Measurements from ENCODE around the gene FOXC2. TPM values are rescaled to one million over a fixed set of nuclear protein-coding genes. Genes with fewer than 3 reads are reported as not detected.

The FOXC2 gene
- total RNA-seq: 0.09 TPM
- polyA plus RNA-seq: 1.2 TPM
- long read RNA-seq, donor 1: 0 reads
- long read RNA-seq, donor 2: 0 reads
- long read RNA-seq, donor 3, partial matches to known transcripts: 0 of 1 reads
- long read RNA-seq, donor 3, other reads (novel, unspliced or antisense): 0 of 1 reads
- long read RNA-seq, donor 4: 0 reads
- long read RNA-seq, donor 5, transcript FOXC2-201 (1 exons, 2,478 nt): major isoform, 8 of 11 reads
- long read RNA-seq, donor 5, partial matches to known transcripts: 0 of 11 reads
- long read RNA-seq, donor 5, other reads (novel, unspliced or antisense): 0 of 11 reads
- long read RNA-seq, donor 6: 0 reads
- long read RNA-seq, donor 7: 0 reads
- long read RNA-seq, donor 8: 0 reads
- long read RNA-seq, donor 9, partial matches to known transcripts: 0 of 1 reads
- long read RNA-seq, donor 9, other reads (novel, unspliced or antisense): 0 of 1 reads
- long read RNA-seq, donor 10: 0 reads

GRCh38 chr16:86566601-86566965, at the start of gene FOXC2:
Gene FOXC2 (plus strand): TSS chr16:86566829. CDS start chr16:86567336, 507 bp downstream.
- Histone ChIP-seq H3K27me3 (ENCODE audit: control insufficient read depth in 2 of 2, insufficient read depth in 1 of 2, low read length in 1 of 2) (peaks cover 82 to 88% of the 10 kb centered on the region in 2 donors), H3K4me3 (ENCODE audit: low read length in 2 of 2) (peak within 1 kb of the TSS in 1 of 2 donors; percentile 47), H3K27ac (ENCODE audit: low read depth in 1 of 2, low read length in 1 of 2) (no peak within 1 kb of the TSS), H3K36me3 (ENCODE audit: control insufficient read depth in 2 of 2, insufficient read depth in 2 of 2, low read length in 1 of 2) (no peaks in the 10 kb centered on the region), H3K4me1 (ENCODE audit: control insufficient read depth in 2 of 2, insufficient read depth in 2 of 2, low read length in 2 of 2) (peaks cover 6 to 10% of the 10 kb centered on the region in 2 donors), H3K9me3 (ENCODE audit: control insufficient read depth in 2 of 2, insufficient read depth in 1 of 2, low read length in 1 of 2) (no peaks in the 10 kb centered on the region)
- DNase-seq (ENCODE audit: low read depth in 6 of 9, low spot score in 9 of 9): peak; percentile 33 to 88 (median 64)
- WGBS: 2% methylated on average over 30 of the region's 30 CpGs

- H3K4me1 ChIP-seq (ENCODE audit: control insufficient read depth in 2 of 2, insufficient read depth in 2 of 2, low read length in 2 of 2): no peaks in the 10 kb centered on the region
- no peak for DNase-seq (ENCODE audit: low read depth in 6 of 9, low spot score in 9 of 9)
- peaks cover 0 to 8% of the 10 kb centered on the region in 2 donors for H3K9me3 ChIP-seq (ENCODE audit: control insufficient read depth in 2 of 2, insufficient read depth in 1 of 2, low read length in 1 of 2)
- H3K27me3 ChIP-seq (ENCODE audit: control insufficient read depth in 2 of 2, insufficient read depth in 1 of 2, low read length in 1 of 2): peaks cover 75 to 98% of the 10 kb centered on the region in 2 donors
- no peaks in the 10 kb centered on the region for H3K36me3 ChIP-seq (ENCODE audit: control insufficient read depth in 2 of 2, insufficient read depth in 2 of 2, low read length in 1 of 2)
- 42% methylated on average over 9 of the region's 9 CpGs for WGBS
- no peak overlapping the region for H3K27ac ChIP-seq (ENCODE audit: low read depth in 1 of 2, low read length in 1 of 2)
- no peak overlapping the region for H3K4me3 ChIP-seq (ENCODE audit: low read length in 2 of 2)
Measured at GRCh38 chr16:86517033-86517432, 49.6 kb upstream of the FOXC2 start.

GRCh38 chr16:86517652-86518258, 48.9 kb upstream of the FOXC2 start:
- peaks cover 72 to 93% of the 10 kb centered on the region in 2 donors for H3K27me3 ChIP-seq (ENCODE audit: control insufficient read depth in 2 of 2, insufficient read depth in 1 of 2, low read length in 1 of 2)
- no peaks in the 10 kb centered on the region for H3K4me1 ChIP-seq (ENCODE audit: control insufficient read depth in 2 of 2, insufficient read depth in 2 of 2, low read length in 2 of 2)
- no peak overlapping the region for H3K27ac ChIP-seq (ENCODE audit: low read depth in 1 of 2, low read length in 1 of 2)
- no peak for DNase-seq (ENCODE audit: low read depth in 6 of 9, low spot score in 9 of 9)
- WGBS: 27% methylated on average over 17 of the region's 17 CpGs
- no peak overlapping the region for H3K4me3 ChIP-seq (ENCODE audit: low read length in 2 of 2)
- no peaks in the 10 kb centered on the region for H3K36me3 ChIP-seq (ENCODE audit: control insufficient read depth in 2 of 2, insufficient read depth in 2 of 2, low read length in 1 of 2)
- H3K9me3 ChIP-seq (ENCODE audit: control insufficient read depth in 2 of 2, insufficient read depth in 1 of 2, low read length in 1 of 2): peaks cover 0 to 8% of the 10 kb centered on the region in 2 donors

- Histone ChIP-seq H3K27ac (ENCODE audit: low read depth in 1 of 2, low read length in 1 of 2) (no peak overlapping the region), H3K4me3 (ENCODE audit: low read length in 2 of 2) (no peak overlapping the region), H3K36me3 (ENCODE audit: control insufficient read depth in 2 of 2, insufficient read depth in 2 of 2, low read length in 1 of 2) (no peaks in the 10 kb centered on the region), H3K27me3 (ENCODE audit: control insufficient read depth in 2 of 2, insufficient read depth in 1 of 2, low read length in 1 of 2) (peaks cover 62 to 89% of the 10 kb centered on the region in 2 donors), H3K4me1 (ENCODE audit: control insufficient read depth in 2 of 2, insufficient read depth in 2 of 2, low read length in 2 of 2) (no peaks in the 10 kb centered on the region), H3K9me3 (ENCODE audit: control insufficient read depth in 2 of 2, insufficient read depth in 1 of 2, low read length in 1 of 2) (peaks cover 0 to 8% of the 10 kb centered on the region in 2 donors)
- 91% methylated on average over 16 of the region's 16 CpGs for whole genome bisulfite sequencing
- DNase-seq (ENCODE audit: low read depth in 6 of 9, low spot score in 9 of 9): no peak
Measured at GRCh38 chr16:86519007-86519648, 47.5 kb upstream of the FOXC2 start.

- H3K4me1 ChIP-seq (ENCODE audit: control insufficient read depth in 2 of 2, insufficient read depth in 2 of 2, low read length in 2 of 2): no peaks in the 10 kb centered on the region
- no peak overlapping the region for H3K4me3 ChIP-seq (ENCODE audit: low read length in 2 of 2)
- peak in 6 of 9 donors; percentile 6 to 50 (median 34) for DNase-seq (ENCODE audit: low read depth in 6 of 9, low spot score in 9 of 9)
- H3K27me3 ChIP-seq (ENCODE audit: control insufficient read depth in 2 of 2, insufficient read depth in 1 of 2, low read length in 1 of 2): peaks cover 57 to 83% of the 10 kb centered on the region in 2 donors
- peaks cover 0 to 8% of the 10 kb centered on the region in 2 donors for H3K9me3 ChIP-seq (ENCODE audit: control insufficient read depth in 2 of 2, insufficient read depth in 1 of 2, low read length in 1 of 2)
- no peaks in the 10 kb centered on the region for H3K36me3 ChIP-seq (ENCODE audit: control insufficient read depth in 2 of 2, insufficient read depth in 2 of 2, low read length in 1 of 2)
- no peak overlapping the region for H3K27ac ChIP-seq (ENCODE audit: low read depth in 1 of 2, low read length in 1 of 2)
- WGBS: 13% methylated on average over 31 of the region's 31 CpGs
Measured at GRCh38 chr16:86519649-86520316, 46.8 kb upstream of the FOXC2 start.

- no peak for DNase-seq (ENCODE audit: low read depth in 6 of 9, low spot score in 9 of 9)
- Histone ChIP-seq H3K27me3 (ENCODE audit: control insufficient read depth in 2 of 2, insufficient read depth in 1 of 2, low read length in 1 of 2) (peaks cover 49 to 76% of the 10 kb centered on the region in 2 donors), H3K9me3 (ENCODE audit: control insufficient read depth in 2 of 2, insufficient read depth in 1 of 2, low read length in 1 of 2) (peaks cover 0 to 5% of the 10 kb centered on the region in 2 donors), H3K4me3 (ENCODE audit: low read length in 2 of 2) (no peak overlapping the region), H3K4me1 (ENCODE audit: control insufficient read depth in 2 of 2, insufficient read depth in 2 of 2, low read length in 2 of 2) (no peaks in the 10 kb centered on the region), H3K27ac (ENCODE audit: low read depth in 1 of 2, low read length in 1 of 2) (no peak overlapping the region), H3K36me3 (ENCODE audit: control insufficient read depth in 2 of 2, insufficient read depth in 2 of 2, low read length in 1 of 2) (no peaks in the 10 kb centered on the region)
- 59% methylated on average over 30 of the region's 30 CpGs for WGBS
Measured at GRCh38 chr16:86520317-86521210, 46.1 kb upstream of the FOXC2 start.

- Histone ChIP-seq H3K27ac (ENCODE audit: low read depth in 1 of 2, low read length in 1 of 2) (no peak overlapping the region), H3K4me3 (ENCODE audit: low read length in 2 of 2) (no peak overlapping the region), H3K27me3 (ENCODE audit: control insufficient read depth in 2 of 2, insufficient read depth in 1 of 2, low read length in 1 of 2) (peaks cover 40 to 68% of the 10 kb centered on the region in 2 donors), H3K36me3 (ENCODE audit: control insufficient read depth in 2 of 2, insufficient read depth in 2 of 2, low read length in 1 of 2) (no peaks in the 10 kb centered on the region), H3K4me1 (ENCODE audit: control insufficient read depth in 2 of 2, insufficient read depth in 2 of 2, low read length in 2 of 2) (no peaks in the 10 kb centered on the region), H3K9me3 (ENCODE audit: control insufficient read depth in 2 of 2, insufficient read depth in 1 of 2, low read length in 1 of 2) (peaks cover 0 to 5% of the 10 kb centered on the region in 2 donors)
- no peak for DNase-seq (ENCODE audit: low read depth in 6 of 9, low spot score in 9 of 9)
- WGBS: 82% methylated on average over 35 of the region's 35 CpGs
Measured at GRCh38 chr16:86521236-86522197, 45.1 kb upstream of the FOXC2 start.

Data from thymus (tissue), 14 donors.